HG03439 (cell line): Measurements from ENCODE around the gene TOP2B.

Experiments
- ATAC-seq: cut with Tn5 transposase; IDR thresholded peaks from one replicate; pipeline ENCODE4 v1.9.1; 2021; ENCODE audit warnings: mild to moderate bottlenecking, moderate library complexity; ENCODE audit not compliant: unreplicated experiment

The TOP2B gene

GRCh38 chr3:25619382-25619781, 45.3 kb downstream of the TOP2B start:
- no peak for ATAC-seq

DNA sequence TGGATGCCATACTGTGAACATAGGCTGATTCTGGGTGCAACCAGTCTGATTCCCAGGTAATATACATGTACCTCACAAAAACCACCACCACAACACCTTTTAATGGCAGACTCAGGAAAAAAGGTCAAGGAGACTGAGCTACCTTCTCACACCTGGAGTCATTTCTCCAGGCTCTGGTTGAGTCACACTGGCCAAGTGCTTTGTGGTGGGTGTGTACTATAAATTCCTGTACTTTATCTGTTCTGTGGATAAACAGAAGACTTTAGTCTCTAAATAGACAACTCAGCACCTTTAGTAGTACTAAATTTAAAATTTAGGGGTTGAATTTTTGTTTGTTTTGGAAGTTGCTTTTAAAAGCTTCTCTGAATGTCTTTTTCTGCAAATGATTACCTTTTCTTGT, 46.7 kb downstream of the TOP2B start:
- no peak for ATAC-seq

DNA sequence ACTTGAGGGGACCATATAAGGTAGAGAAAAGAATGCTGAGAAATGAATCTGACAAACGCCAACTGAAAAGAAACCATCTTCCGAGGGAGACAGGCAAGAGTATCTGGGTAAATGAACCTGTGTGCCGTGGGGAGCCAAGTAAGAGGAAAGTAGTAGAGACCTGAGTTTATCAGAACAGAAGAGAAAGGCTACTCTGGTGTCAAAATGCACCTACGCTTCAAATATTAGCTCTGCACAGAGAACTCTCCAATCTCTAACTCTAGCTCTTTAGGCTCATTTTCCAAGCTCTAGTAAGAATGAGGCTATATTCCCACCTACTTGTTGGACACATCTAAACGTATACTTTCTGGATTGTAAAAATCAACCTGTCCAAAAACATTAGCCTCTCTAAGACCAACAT, 53.5 kb downstream of the TOP2B start:
- no peak for ATAC-seq

DNA sequence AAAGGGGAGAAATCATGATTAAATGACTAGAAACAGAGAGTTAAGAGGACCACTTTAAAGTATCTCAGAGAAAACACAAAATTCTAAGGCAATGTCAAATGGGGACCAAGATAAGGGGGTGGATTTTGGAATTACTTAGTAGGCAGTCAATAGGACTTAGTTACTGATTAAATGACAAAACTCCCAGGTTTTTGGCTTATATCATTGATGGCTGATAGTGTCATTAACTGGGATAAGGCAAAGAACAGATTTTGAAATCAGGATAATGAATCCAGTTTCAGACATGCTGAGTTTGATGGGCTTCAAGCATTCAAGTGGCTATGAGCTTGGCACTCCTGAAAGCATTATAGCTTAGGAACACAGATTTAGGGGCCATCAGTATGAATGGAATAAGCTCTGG, 53.9 kb downstream of the TOP2B start:
- no peak for ATAC-seq

DNA sequence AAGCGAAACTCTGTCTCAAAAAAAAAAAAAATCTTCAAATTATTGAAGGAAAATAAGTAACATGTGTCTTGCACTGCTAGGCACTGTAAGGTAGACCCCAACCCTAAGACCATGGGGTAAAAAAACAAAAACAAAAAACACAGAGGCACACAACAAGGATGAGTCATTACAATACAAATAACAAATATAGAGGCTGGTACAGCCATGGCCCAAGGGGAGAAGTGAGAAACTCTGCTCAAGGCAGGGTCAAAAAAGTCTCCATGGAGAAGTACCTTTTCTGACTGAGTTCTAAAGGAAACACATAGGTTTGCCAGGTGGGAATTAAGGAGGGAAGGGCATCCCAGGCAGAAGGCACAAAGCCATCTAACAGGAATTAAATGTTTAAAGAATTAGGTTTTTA, 54.5 kb downstream of the TOP2B start:
- ATAC-seq = no peak

GRCh38 chr3:25604107-25604805, 60.5 kb downstream of the TOP2B start:
- ATAC-seq = no peak

DNA sequence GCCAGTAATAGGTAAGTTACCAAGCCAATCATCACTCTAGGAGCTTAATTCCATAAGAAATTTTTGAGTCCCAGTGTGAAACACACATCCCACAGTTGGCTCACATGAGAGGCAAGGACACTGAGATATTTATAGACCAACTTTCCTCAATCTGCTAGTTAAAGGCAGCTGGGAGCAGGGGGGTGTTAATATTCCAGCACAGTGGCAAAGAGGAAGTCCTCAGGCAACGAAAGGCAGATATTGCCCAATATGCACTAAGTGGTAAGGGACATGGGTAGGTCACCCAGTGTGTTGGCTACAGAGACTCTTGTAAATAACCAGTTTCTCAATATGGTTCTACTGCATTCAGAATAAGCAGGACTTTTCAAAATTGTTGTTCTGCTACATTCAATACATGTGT, 61.0 kb downstream of the TOP2B start:
- no peak for ATAC-seq

GRCh38 chr3:25597535-25598101, 67.1 kb downstream of the TOP2B start:
- no peak for ATAC-seq

DNA sequence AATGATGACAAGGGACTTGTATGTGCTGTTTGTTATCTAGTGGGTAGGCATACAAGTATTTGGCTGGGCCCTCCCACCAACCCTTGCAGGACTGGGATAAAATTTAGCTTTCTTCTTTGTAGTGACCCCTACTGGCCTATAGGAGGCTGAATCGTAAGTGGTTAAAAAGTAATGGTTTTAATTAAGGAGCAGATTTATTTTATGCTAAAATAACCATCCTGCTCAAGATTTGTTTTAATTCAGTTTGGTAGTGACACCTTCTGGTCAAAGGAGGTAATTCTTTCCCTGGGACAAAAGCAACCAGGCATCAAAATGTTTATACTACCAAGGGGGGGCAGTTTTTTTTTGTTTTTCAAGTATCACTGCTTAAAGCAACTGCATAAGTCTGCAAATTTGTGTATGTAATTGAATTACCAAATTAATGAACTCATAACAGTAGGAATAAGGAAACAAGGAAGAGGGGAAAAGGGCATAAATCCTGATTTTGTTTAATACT, 70.7 kb downstream of the TOP2B start:
- ATAC-seq = peak; percentile 68

- no peak for ATAC-seq
Observed at GRCh38 chr3:25593001-25593400, 71.7 kb downstream of the TOP2B start.

DNA sequence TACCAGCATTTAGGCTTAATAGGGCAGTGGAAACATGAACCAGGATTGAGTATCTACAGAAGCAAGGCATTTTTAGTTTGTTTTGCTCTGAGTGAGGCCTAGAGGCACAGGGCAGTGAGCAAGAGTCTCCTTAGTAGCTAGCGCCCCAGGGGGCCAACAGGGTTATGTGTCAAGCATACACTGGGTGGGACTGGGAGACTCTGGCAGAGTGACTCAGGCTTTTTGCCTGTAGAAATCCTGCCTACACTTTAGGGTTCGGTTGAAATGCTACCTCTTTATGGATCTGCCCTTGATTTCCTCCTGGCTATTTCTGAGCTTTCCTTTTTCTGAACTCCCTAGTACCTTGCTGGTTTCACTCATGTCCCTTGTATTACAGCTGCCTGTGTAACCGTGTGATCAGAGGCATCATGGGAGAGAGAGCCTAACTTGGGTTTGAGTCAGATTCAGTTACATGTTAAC, 72.2 kb downstream of the TOP2B start:
- no peak for ATAC-seq

DNA sequence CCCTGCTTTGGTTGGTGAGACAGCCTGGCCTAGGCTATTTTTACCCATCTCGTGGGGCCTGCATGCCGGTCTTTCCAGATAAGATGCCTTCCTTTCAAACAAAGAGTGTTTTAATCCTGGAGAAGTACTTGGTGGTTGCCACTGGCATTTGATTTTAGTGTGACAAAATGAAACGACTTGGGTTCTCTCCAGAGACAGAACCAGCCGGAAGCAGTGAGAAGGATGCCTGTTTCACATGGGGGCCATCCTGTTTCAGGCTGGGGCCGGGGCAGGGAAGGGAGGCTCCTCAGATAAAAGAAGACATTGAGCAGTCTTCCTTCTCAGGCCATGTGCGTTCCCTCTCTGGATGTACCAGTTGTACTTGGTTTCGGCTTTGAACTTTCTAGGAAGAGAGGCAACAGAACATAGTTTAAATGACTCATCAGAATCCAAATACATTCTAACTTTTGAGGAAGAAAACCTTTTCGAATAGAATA, 74.9 kb downstream of the TOP2B start:
- ATAC-seq = no peak

- ATAC-seq = no peak
Observed at GRCh38 chr3:25589104-25589782, 75.5 kb downstream of the TOP2B start.

DNA sequence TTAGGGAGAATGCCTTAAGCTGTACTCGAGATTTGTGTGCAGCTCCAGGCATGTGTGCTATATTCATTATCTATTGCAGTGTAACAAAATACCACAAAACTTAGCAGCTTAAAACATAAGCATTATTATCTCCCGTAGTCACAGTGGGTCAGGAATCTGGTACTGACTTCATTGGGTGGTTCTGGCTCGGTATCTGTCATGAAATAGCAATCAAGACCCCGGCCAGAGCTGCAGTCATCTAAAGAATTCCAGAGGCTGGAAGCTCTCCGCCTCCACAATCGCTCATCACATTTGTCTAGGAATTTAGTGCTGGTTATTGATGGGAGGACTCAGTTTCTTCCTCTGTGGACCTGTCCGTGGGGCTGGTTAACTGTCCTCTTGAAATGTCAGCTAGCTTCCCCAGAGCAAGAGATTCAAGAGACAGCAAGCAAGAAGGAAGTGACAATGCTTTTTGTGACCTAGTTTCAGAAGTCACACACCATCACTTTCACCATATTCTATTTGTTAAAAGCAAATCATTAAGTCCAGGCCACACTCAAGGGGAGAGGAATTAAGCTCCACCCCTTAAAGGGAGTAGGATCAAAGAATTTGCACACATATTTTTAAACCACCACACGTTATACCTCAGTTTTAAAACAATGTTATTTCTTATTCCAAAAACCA, 76.1 kb downstream of the TOP2B start:
- ATAC-seq = no peak

DNA sequence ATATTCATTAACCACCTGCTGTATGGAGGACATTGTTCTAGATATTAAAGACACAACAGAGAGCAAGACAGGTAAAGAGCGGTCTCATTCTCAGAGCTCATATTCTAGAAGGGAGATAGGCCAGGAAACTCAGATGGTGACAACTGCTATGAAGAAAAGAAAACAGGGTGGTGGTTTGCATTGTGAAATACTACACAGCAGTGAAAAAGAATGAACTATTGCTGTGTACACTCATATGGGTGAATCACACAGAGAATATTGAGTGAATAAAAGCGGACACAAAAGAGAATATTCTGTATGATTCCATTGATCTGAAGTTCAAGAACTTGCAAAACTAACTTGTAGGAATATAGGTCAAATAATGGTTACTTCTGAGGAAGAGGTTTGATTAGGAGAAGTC, 76.7 kb downstream of the TOP2B start:
- ATAC-seq = no peak

DNA sequence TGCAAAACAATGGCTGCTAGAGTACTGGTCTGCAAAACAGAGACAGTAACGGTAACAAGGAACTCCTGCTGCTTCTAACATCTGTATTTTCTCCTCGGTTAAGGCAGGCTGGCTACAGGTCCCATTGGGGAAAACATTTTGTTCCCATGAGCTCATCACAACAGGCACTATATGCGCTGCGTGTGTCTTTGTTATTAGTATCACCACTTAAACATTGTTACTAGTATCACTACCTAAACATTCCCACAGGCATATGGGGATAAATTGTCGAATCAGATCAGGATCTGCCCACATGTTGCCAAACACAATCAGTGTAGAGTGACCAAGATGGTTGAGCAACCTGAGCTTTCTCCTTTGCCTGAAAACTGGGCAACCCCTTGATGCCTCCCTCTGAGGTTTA, 77.2 kb downstream of the TOP2B start:
- ATAC-seq = no peak

DNA sequence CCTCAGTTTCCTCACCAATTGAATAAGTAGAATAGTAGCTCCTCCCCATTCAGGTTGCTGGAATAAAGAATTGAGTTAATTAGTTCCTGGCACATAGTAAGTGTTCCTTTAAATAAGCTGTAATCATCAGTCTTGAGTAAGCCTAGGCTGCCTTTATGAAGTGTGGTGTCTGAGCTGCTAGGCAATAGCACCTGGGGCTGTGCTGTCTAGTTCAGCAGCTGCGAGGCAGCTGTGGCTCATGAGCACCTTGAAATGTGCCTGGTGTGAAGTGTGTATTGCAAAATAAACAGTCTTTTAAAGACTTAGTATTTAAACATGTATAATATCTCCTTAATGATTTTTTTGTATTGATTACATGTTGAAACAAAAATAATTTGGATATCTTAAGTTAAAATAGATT, 77.6 kb downstream of the TOP2B start:
- no peak for ATAC-seq

GRCh38 chr3:25586553-25586952, 78.2 kb downstream of the TOP2B start:
- no peak for ATAC-seq

DNA sequence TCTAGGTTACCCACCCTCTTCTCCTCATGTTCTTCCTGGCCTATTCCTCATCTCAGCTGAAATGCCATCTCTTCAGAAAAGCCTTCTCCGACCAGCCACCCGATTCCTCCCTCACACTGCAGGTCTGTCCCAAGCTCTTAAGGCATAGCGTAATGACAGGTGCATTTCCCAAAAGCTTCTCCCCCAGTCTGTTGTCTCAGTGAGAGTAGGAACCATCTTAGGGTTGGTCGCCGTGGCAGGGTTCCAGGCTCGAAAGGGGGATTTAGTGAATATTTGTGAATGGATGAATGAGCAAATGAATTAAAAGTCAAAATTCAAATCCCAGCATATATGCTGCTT, 78.6 kb downstream of the TOP2B start:
- no peak for ATAC-seq

DNA sequence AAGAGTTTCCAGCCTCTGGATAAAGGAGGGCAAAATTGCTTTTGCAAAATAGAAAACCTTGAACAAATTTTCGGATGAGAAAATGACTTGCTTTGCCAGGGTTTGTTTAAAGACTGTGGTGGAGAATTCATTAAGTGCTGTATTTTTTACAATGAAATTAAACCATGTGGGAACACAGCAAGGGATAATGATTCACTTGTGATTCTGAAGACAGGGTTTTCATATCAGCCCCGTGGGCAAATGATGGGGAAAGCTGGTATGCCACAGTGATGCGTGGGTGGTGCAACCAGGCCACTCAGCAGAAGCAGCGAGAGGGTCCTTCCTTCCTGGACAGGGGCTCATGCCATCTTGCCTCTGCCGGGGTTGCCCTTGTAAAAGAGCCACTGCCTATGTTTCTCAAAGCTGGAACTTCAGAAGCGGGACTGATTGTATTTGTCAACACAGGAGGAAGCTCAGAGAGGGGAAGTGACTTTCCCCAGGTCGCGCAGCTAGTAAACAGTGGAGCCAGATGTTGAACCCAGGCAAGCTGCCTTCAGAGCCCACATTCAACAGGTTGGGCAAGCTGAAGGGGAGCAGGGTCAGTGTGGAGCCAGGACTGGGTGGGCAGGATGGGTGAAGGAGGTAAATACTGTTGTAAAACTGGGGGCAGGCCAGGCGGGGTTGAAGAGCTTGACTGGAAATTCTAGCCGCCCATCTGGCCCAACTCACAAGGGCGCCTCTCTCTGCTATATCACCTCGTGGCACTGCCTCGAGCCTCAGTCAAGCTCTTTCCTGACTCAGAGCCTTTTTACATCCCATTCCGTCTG, 79.1 kb downstream of the TOP2B start:
- no peak for ATAC-seq
